HepG2 (cell line): ENCODE results near the gene WDR76. TPM values are rescaled to one million over a fixed set of nuclear protein-coding genes. Genes with fewer than 3 reads are reported as not detected.

Source experiments
- AHR ChIP-seq: IDR thresholded peaks from 2 replicates; pipeline ENCODE4 v1.6.1; 2018; ENCODE audit warnings: missing genetic modification reagents, missing compliant biosample characterization
- BHLHE40 ChIP-seq: IDR thresholded peaks from 2 replicates; pipeline ENCODE4 v1.6.1; 2011; ENCODE audit warnings: low read length, improper control_type of control experiment
- ELF3 ChIP-seq: IDR thresholded peaks from 2 replicates; pipeline ENCODE4 v1.6.1; 2016; ENCODE audit warnings: missing genetic modification reagents, missing compliant biosample characterization
- HNRNPL ChIP-seq: fragments of 200-400 bp; formaldehyde crosslinking; IDR thresholded peaks from 2 replicates; pipeline ENCODE4 v1.6.1; 2017; ENCODE audit warnings: mild to moderate bottlenecking, low read depth, low read length
- PHB2 ChIP-seq: fragments of 450-650 bp; IDR thresholded peaks from 2 replicates; pipeline ENCODE4 v1.6.1; 2018; ENCODE audit not compliant: partially characterized antibody
- POLR2A ChIP-seq, 2 experiments: IDR thresholded peaks; 2 replicates each; pipeline ENCODE4 v1.6.1; 2011; ENCODE audit warnings: low read depth in 2 of 2, low read length in 2 of 2, mild to moderate bottlenecking in 1 of 2, moderate library complexity in 1 of 2; ENCODE audit not compliant: insufficient read depth in 1 of 2
- POLR2AphosphoS5 ChIP-seq: IDR thresholded peaks from 2 replicates; pipeline ENCODE4 v1.6.1; 2012; ENCODE audit warnings: low read depth, low read length
- RBM22 ChIP-seq: fragments of 200-400 bp; formaldehyde crosslinking; optimal IDR thresholded peaks from 2 replicates; pipeline ENCODE3; 2017; ENCODE audit warnings: mild to moderate bottlenecking, low read length, moderate library complexity
- SRSF4 ChIP-seq: fragments of 200-400 bp; formaldehyde crosslinking; IDR thresholded peaks from one replicate; pipeline ENCODE4 v1.6.1; 2018; ENCODE audit warnings: mild to moderate bottlenecking, low read depth, low read length, moderate library complexity; ENCODE audit not compliant: poor library complexity, severe bottlenecking
- SYNCRIP ChIP-seq: fragments of 200-400 bp; formaldehyde crosslinking; IDR thresholded peaks from 2 replicates; pipeline ENCODE4 v1.6.1; 2018; ENCODE audit warnings: mild to moderate bottlenecking, low read depth, low read length; ENCODE audit not compliant: insufficient read depth
- ZNF367 ChIP-seq: sonication (generic); formaldehyde crosslinking; IDR thresholded peaks from 2 replicates; pipeline ENCODE4 v1.4.0; 2020; ENCODE audit warnings: missing genetic modification reagents, borderline replicate concordance
- polyA plus RNA-seq, 8 experiments: library from polyadenylated mRNA; depleted of rRNA in 3 of 8; stranded (reverse) in 7 of 8; unstranded in 1 of 8; fragments of >200 nt; fragmentation: Illumina TruSeq in 4 of 8; extraction: Trizol in 4 of 8; gene quantifications; 2 replicates each; pipeline versions ENCODE4 v1.2.1 to v1.2.3, GENCODE V29; 2011 to 2016; ENCODE audit warnings: low read depth in 4 of 8, missing spikeins in 1 of 8, mixed read lengths in 1 of 8; ENCODE audit not compliant: insufficient read depth in 1 of 8
- total RNA-seq, 5 experiments: library from RNA; depleted of rRNA; stranded (reverse); fragments of >200 nt; fragmentation: Illumina TruSeq; extraction: Trizol; gene quantifications; 2 replicates each; pipeline ENCODE4 v1.2.3, GENCODE V29; 2016; ENCODE audit warnings: low read depth in 1 of 5
- TF ChIP-seq, protein P1 (sequence below): sonication (generic); formaldehyde crosslinking; IDR thresholded peaks from 2 replicates; pipeline ENCODE4 v1.4.0; 2020; ENCODE audit warnings: mild to moderate bottlenecking, missing genetic modification reagents
- TF ChIP-seq, protein P2 (sequence below): sonication (generic); formaldehyde crosslinking; IDR thresholded peaks from 2 replicates; pipeline ENCODE4 v1.4.0; 2020; ENCODE audit warnings: low read depth, missing genetic modification reagents
- TF ChIP-seq, protein P3 (sequence below): sonication (generic); formaldehyde crosslinking; IDR thresholded peaks from 2 replicates; pipeline ENCODE4 v1.9.0; 2022; ENCODE audit warnings: missing genetic modification reagents, mild to moderate bottlenecking, borderline replicate concordance

Gene WDR76
- total and polyA plus RNA-seq, 2 of the 13 experiments (the other 11 are each of a cell fraction or from before 2014, with no cell fraction given): 1.1 to 9.7 TPM

DNA sequence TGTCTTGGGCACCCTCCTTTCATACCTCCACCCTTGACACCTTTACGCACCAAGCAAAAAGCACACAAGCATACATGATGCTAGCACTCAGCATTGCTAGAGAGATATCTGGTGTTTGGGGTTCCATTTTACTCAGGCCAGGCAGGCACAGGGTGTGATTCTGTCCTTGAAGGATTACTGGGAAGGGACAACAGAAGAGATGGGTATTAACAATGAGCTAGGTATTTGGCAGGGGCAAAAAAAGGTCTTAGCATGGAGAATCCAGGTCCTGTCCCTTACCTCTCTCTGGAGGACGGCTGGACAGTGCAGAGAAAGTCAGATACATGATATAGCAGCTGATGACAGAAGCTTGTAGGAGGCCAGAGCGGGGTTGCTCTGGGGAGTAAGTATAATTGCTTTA, 30.2 kb upstream of the WDR76 start (continued):
- TF ChIP-seq, protein P1, sequence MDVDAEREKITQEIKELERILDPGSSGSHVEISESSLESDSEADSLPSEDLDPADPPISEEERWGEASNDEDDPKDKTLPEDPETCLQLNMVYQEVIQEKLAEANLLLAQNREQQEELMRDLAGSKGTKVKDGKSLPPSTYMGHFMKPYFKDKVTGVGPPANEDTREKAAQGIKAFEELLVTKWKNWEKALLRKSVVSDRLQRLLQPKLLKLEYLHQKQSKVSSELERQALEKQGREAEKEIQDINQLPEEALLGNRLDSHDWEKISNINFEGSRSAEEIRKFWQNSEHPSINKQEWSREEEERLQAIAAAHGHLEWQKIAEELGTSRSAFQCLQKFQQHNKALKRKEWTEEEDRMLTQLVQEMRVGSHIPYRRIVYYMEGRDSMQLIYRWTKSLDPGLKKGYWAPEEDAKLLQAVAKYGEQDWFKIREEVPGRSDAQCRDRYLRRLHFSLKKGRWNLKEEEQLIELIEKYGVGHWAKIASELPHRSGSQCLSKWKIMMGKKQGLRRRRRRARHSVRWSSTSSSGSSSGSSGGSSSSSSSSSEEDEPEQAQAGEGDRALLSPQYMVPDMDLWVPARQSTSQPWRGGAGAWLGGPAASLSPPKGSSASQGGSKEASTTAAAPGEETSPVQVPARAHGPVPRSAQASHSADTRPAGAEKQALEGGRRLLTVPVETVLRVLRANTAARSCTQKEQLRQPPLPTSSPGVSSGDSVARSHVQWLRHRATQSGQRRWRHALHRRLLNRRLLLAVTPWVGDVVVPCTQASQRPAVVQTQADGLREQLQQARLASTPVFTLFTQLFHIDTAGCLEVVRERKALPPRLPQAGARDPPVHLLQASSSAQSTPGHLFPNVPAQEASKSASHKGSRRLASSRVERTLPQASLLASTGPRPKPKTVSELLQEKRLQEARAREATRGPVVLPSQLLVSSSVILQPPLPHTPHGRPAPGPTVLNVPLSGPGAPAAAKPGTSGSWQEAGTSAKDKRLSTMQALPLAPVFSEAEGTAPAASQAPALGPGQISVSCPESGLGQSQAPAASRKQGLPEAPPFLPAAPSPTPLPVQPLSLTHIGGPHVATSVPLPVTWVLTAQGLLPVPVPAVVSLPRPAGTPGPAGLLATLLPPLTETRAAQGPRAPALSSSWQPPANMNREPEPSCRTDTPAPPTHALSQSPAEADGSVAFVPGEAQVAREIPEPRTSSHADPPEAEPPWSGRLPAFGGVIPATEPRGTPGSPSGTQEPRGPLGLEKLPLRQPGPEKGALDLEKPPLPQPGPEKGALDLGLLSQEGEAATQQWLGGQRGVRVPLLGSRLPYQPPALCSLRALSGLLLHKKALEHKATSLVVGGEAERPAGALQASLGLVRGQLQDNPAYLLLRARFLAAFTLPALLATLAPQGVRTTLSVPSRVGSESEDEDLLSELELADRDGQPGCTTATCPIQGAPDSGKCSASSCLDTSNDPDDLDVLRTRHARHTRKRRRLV (CRISPR knock-in tag): no peak
- TF ChIP-seq SYNCRIP (no peak), ZNF367 (no peak), PHB2 (no peak), POLR2A (IDR thresholded peaks at IDR 0.05; ENCODE audit: insufficient read depth in 1 of 2, low read depth in 2 of 2, low read length in 2 of 2) (peak in 1 of 2 experiments; percentile 43; a peak in 1 of 4 replicates), ELF3 (CRISPR knock-in tag) (no peak), POLR2AphosphoS5 (peak; percentile 42), RBM22 (peak; percentile 87), AHR (no peak), SRSF4 (no peak), BHLHE40 (no peak), HNRNPL (no peak)
- TF ChIP-seq, protein P2, sequence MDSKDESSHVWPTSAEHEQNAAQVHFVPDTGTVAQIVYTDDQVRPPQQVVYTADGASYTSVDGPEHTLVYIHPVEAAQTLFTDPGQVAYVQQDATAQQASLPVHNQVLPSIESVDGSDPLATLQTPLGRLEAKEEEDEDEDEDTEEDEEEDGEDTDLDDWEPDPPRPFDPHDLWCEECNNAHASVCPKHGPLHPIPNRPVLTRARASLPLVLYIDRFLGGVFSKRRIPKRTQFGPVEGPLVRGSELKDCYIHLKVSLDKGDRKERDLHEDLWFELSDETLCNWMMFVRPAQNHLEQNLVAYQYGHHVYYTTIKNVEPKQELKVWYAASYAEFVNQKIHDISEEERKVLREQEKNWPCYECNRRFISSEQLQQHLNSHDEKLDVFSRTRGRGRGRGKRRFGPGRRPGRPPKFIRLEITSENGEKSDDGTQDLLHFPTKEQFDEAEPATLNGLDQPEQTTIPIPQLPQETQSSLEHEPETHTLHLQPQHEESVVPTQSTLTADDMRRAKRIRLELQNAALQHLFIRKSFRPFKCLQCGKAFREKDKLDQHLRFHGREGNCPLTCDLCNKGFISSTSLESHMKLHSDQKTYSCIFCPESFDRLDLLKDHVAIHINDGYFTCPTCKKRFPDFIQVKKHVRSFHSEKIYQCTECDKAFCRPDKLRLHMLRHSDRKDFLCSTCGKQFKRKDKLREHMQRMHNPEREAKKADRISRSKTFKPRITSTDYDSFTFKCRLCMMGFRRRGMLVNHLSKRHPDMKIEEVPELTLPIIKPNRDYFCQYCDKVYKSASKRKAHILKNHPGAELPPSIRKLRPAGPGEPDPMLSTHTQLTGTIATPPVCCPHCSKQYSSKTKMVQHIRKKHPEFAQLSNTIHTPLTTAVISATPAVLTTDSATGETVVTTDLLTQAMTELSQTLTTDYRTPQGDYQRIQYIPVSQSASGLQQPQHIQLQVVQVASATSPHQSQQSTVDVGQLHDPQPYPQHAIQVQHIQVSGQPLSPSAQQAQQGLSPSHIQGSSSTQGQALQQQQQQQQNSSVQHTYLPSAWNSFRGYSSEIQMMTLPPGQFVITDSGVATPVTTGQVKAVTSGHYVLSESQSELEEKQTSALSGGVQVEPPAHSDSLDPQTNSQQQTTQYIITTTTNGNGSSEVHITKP (CRISPR knock-in tag): no peak
- TF ChIP-seq, protein P3, sequence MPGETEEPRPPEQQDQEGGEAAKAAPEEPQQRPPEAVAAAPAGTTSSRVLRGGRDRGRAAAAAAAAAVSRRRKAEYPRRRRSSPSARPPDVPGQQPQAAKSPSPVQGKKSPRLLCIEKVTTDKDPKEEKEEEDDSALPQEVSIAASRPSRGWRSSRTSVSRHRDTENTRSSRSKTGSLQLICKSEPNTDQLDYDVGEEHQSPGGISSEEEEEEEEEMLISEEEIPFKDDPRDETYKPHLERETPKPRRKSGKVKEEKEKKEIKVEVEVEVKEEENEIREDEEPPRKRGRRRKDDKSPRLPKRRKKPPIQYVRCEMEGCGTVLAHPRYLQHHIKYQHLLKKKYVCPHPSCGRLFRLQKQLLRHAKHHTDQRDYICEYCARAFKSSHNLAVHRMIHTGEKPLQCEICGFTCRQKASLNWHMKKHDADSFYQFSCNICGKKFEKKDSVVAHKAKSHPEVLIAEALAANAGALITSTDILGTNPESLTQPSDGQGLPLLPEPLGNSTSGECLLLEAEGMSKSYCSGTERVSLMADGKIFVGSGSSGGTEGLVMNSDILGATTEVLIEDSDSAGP (CRISPR knock-in tag): no peak
